GF-D8 (cell line): ENCODE data around the gene E4F1.
A peak's percentile ranks its signal among the peaks of the same experiment; 100 is the strongest.
"Not testable (repeated sequence)": the region's sequence is repeated elsewhere in the genome, so short reads cannot be mapped to it uniquely, and the experiment has no call there.

ENCODE experiments used
- DNase-seq: peaks from one replicate; lab custom pipeline; 2025; lab: John Stamatoyannopoulos, UW

The E4F1 gene

GRCh38 chr16:2244926-2245795, 21.8 kb downstream of the E4F1 start:
- DNase-seq = no peak

GRCh38 chr16:2246301-2246885, 23.0 kb downstream of the E4F1 start:
- no peak for DNase-seq

- DNase-seq = no peak
Measured at GRCh38 chr16:2250652-2251295, 27.4 kb downstream of the E4F1 start.

- peak; percentile 89 for DNase-seq
Measured at GRCh38 chr16:2251296-2252111, 28.1 kb downstream of the E4F1 start, which contains the start of gene ECI1. ECI1 (minus strand) TSS chr16:2251587; CDS start chr16:2251566, 21 bp downstream.

- DNase-seq = no peak
Measured at GRCh38 chr16:2252806-2253148, 29.4 kb downstream of the E4F1 start.

GRCh38 chr16:2253293-2253692, 29.9 kb downstream of the E4F1 start:
- no peak for DNase-seq

GRCh38 chr16:2256531-2257140, 33.2 kb downstream of the E4F1 start:
- no peak for DNase-seq

GRCh38 chr16:2257726-2258125, 34.3 kb downstream of the E4F1 start:
- DNase-seq = no peak

- DNase-seq = not testable (repeated sequence)
Measured at GRCh38 chr16:2258530-2258929, 35.1 kb downstream of the E4F1 start.

GRCh38 chr16:2260250-2260649, 36.9 kb downstream of the E4F1 start:
- no peak for DNase-seq

- DNase-seq = not testable (repeated sequence)
Measured at GRCh38 chr16:2263026-2263425, 39.6 kb downstream of the E4F1 start.

- not testable (repeated sequence) for DNase-seq
Measured at GRCh38 chr16:2266887-2267286, 43.5 kb downstream of the E4F1 start.

- DNase-seq = not testable (repeated sequence)
Measured at GRCh38 chr16:2267505-2267912, 44.1 kb downstream of the E4F1 start.

- peak; percentile 76 for DNase-seq
Measured at GRCh38 chr16:2267913-2268666, 44.7 kb downstream of the E4F1 start, which contains the start of gene RNPS1. RNPS1 (minus strand) TSS chr16:2268126; CDS start chr16:2264643, 3,483 bp downstream.

GRCh38 chr16:2270070-2270462, 46.7 kb downstream of the E4F1 start:
- DNase-seq = no peak

- DNase-seq = no peak
Measured at GRCh38 chr16:2270588-2271470, 47.4 kb downstream of the E4F1 start.

GRCh38 chr16:2271848-2272461, 48.6 kb downstream of the E4F1 start:
- DNase-seq = no peak

- no peak for DNase-seq
Measured at GRCh38 chr16:2273484-2273883, 50.1 kb downstream of the E4F1 start.

GRCh38 chr16:2273931-2274330, 50.5 kb downstream of the E4F1 start:
- no peak for DNase-seq
